HUDEP-2 (cell line): ENCODE measurements around the gene IFNA6.

Experiments used
- DNase-seq, 76 experiments: peaks; one replicate each; lab custom pipeline; 2025; ENCODE audit not compliant: unreplicated experiment in 76 of 76; lab: John Stamatoyannopoulos, UW

The IFNA6 gene

GRCh38 chr9:21331676-21332402 is 18.8 kb downstream of the IFNA6 start:
- DNase-seq, result no peak

GRCh38 chr9:21326526-21327139 is 24.1 kb downstream of the IFNA6 start:
- peak in 22 of 76 experiments; percentile 2 to 47 (median 23) for DNase-seq

- DNase-seq, result no peak
These were observed 26.6 kb downstream of the IFNA6 start for GRCh38 chr9:21324047-21324446.

GRCh38 chr9:21322911-21323461 is 27.7 kb downstream of the IFNA6 start:
- DNase-seq, result no peak

DNA sequence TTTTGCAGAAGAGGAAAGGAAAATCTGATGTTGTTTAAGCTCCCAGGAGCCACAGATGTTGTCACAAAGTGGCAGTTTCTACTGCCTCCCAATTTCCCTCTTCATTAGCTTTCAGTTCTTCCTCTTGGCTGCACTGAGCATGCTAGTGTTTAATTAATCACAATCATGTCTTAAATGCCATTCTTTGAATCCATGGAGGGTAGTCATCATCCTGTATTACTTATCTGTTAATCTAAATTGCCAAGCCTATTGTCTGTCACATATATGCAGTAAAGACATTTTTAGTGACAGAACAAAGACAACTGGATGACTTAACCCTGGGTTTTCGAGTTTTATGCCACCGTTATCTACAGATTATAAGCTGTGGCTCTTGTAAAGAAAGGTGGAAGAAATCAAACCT is 30.2 kb downstream of the IFNA6 start:
- no peak for DNase-seq

DNA sequence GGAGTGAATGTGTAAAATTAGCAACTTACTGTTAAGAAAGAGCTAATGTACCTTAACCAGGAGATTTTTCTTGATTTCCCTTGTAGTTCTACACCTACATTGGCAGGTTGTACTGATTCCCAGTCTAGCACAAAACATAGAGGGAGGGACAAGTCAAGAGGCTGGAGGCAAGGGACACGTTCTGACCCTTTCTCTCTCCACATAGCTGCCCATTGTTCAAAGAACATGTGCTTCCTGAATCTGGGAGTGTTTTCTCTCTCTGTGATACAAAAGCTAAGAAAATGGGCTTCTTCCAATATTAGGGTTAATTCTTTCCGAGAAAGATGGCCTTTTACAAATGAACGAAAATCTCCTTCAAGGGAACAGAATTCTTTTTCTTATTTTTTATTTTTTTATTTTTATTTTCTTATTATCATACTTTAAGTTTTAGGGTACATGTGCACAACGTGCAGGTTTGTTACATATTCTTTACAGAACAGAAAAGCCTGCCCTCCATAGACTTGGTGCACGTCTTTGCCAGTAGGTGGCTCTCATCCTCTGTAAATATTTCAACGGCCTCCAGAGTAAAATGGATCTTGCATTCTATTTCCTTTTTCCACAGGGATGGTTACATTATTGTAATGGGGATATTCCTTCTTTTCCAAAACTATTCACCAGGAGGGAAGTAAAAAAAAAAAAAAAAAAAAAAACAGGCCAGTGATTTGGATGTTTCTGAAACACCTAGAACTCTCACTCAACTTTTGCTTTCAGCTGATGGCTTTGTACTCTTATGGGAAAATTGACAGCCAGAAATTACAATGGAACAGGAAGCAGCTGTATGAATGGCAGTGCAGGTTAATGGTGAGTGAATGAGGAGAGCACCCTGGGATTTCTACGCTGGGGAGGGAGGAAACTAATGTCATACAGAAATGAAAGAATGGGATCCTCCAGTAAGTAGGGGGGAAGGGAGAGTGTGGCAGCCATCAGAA is 32.4 kb downstream of the IFNA6 start:
- peak in 21 of 76 experiments; percentile 1 to 45 (median 15) for DNase-seq

GRCh38 chr9:21316860-21317259 is 33.8 kb downstream of the IFNA6 start:
- DNase-seq, result peak in 1 of 76 experiments; percentile 7

DNA sequence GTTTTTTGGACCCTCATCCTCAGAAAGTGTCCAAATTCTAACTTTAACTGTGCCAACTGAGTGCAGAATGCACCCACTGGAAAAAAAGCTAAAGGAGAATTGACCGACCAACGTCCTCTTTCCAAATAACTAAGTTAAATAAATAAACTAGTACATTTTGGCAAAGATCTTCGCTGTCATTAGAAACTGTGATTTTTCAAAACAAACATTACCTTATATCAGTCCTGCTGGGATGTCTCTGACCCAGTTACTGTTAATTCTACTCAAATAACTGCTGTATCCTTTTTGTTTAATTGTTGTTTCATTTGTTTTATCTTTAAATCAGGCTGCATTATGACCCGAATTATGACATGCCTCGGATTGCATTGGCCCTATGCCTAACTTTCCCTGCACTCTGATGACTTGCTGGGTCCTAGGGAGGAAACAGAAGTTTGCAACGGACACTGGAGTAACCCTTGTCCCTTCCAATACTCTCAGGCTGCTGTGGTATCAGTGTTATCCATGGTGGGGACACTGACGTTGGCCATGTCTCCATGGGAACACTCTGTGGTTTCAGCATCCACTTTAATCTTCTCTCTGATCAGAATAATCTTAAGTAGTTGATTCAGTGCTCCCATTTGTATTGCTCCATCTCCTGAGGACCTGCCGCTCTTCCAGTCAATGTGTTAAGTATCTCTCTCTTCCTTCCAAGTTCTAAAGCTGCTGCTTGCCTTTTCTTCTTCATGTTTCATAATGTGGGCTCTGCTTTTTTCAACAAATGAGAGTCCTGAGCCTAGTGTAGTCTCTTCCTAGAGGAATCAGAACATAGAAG is 34.5 kb downstream of the IFNA6 start:
- no peak for DNase-seq

DNA sequence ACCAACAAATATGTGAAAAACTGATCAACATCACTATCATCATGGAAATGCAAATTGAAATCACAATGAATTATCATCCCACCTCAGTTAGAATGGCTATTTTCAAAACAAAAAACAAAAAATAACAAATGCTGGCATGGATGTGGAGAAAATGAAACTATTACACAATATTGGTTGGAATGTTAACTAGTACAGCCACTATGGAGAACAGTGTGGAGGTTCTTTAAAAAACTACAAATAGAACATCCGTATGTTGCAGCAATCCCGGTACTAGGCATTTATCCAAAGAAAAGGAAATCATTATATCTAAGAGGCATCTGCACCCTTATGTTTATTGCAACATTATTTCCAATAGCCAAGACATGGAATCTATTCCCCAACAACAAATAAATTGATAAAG is 36.5 kb downstream of the IFNA6 start:
- DNase-seq, result no peak

- DNase-seq, result no peak
These were observed 38.8 kb downstream of the IFNA6 start for GRCh38 chr9:21311889-21312288.

DNA sequence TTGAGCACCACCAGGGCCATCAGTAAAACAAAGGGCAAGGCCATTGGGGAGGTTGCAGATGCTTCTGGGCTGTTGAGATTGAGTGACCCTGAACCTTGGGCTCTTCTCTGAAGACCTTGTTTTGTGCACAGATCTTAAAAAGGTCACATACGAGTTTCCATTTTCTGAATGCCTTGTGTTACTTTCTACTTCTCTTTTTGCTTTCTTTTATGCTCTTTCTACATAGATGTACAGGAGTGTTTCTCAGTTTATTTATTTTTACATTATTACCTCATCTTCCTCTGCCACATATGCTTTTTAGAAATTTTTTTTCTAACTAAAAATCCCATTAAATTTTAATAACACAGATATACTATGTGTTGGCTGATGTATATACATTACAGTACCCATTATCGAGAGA is 45.5 kb downstream of the IFNA6 start, which contains the start of gene IFNA5:
TSS of gene IFNA5 (minus strand) at position 101 of the 400 bp plus-strand sequence. CDS start at position 44, 57 bp downstream.
- no peak for DNase-seq
